ENCODE measurements around the gene SF3B5.
"Not testable (repeated sequence)": the region's sequence is repeated elsewhere in the genome, so short reads cannot be mapped to it uniquely, and the experiment has no call there.

SF3B5 gene

GRCh38 chr6:144063744-144064401 lies 31.5 kb downstream of the SF3B5 start:
- DNase-seq (ENCODE audit: low spot score) = peak; percentile 62

GRCh38 chr6:144063246-144063743 lies 32.1 kb downstream of the SF3B5 start:
- no peak for DNase-seq (ENCODE audit: low spot score)

- no peak for DNase-seq (ENCODE audit: low spot score)
These were observed 32.6 kb downstream of the SF3B5 start for GRCh38 chr6:144062786-144063185.

- DNase-seq (ENCODE audit: low spot score) = no peak
These were observed 36.2 kb downstream of the SF3B5 start for GRCh38 chr6:144059139-144059538.

- no peak for DNase-seq (ENCODE audit: low spot score)
These were observed 40.0 kb downstream of the SF3B5 start for GRCh38 chr6:144055121-144055931.

GRCh38 chr6:144053601-144054000 lies 41.8 kb downstream of the SF3B5 start:
- DNase-seq (ENCODE audit: low spot score) = no peak

- no peak for DNase-seq (ENCODE audit: low spot score)
These were observed 42.9 kb downstream of the SF3B5 start for GRCh38 chr6:144052488-144052887.

GRCh38 chr6:144049386-144049785 lies 46.0 kb downstream of the SF3B5 start:
- DNase-seq (ENCODE audit: low spot score) = no peak

GRCh38 chr6:144047688-144048087 lies 47.7 kb downstream of the SF3B5 start:
- DNase-seq (ENCODE audit: low spot score) = no peak

GRCh38 chr6:144046672-144047071 lies 48.7 kb downstream of the SF3B5 start:
- DNase-seq (ENCODE audit: low spot score) = not testable (repeated sequence)

GRCh38 chr6:144044989-144045388 lies 50.4 kb downstream of the SF3B5 start:
- not testable (repeated sequence) for DNase-seq (ENCODE audit: low spot score)
